HG03565 (cell line): Measurements from ENCODE around the gene KLF3.

Source experiments
- ATAC-seq: cut with Tn5 transposase; IDR thresholded peaks from one replicate; pipeline ENCODE4 v1.9.1; 2021; ENCODE audit warnings: mild to moderate bottlenecking, moderate library complexity; ENCODE audit not compliant: unreplicated experiment

KLF3 gene

DNA sequence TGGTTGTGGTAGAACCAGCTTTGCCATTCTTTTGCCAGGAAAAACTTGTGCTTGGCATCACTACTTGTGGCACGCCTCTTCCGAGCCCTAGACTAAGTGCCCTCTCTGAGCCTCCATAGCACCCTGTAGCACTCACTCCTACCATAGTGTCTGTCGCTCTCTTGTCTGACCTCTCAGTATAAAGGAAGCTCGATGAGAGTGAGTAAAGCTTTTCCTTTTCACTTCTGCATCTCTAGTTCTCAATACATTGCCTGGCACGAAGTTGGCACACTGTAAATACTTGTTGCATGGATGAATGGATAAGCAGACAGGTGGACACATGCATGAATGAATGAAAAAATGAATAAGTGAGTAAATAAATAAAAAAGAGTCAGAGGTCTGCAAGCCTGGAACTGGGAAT is 70.4 kb downstream of the KLF3 start:
- ATAC-seq: no peak

DNA sequence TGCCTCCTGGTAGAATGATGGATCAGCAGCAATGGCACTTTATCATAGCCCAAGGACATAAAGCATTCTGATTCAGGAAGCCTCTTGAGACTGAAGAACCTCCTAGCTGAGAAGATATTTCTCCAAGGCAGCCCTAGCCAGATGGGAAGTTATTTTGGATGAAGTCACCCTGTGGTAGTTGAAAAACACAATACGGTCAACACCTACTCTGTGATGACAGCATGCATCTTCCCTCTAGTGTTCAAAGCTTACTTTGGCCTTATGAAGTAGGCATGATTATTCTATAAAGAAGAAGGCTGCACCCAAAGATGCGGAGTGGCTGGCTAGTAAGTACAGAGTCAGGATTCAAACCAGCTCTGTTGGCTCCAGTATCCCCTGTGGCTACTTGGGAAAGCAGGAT is 70.9 kb downstream of the KLF3 start:
- no peak for ATAC-seq

DNA sequence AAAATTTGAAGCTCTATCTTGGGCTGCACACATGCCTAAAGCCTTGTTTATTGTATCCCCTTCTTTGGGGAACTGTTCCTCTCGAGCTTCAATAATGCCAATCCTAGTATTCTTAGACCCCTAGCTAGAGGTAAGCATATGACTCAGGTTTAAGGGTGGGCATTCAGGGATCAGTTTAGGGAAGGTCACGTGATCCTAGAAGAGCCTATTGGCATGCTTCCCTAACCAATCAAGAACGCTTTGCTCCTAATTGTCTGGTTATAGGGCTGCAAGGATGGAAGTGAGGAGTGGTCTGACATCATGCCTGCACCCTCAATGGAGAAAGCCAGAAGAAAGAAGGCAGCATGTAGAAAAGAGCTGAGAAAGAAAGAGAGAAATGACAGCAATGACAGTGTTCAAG is 71.9 kb downstream of the KLF3 start:
- no peak for ATAC-seq

DNA sequence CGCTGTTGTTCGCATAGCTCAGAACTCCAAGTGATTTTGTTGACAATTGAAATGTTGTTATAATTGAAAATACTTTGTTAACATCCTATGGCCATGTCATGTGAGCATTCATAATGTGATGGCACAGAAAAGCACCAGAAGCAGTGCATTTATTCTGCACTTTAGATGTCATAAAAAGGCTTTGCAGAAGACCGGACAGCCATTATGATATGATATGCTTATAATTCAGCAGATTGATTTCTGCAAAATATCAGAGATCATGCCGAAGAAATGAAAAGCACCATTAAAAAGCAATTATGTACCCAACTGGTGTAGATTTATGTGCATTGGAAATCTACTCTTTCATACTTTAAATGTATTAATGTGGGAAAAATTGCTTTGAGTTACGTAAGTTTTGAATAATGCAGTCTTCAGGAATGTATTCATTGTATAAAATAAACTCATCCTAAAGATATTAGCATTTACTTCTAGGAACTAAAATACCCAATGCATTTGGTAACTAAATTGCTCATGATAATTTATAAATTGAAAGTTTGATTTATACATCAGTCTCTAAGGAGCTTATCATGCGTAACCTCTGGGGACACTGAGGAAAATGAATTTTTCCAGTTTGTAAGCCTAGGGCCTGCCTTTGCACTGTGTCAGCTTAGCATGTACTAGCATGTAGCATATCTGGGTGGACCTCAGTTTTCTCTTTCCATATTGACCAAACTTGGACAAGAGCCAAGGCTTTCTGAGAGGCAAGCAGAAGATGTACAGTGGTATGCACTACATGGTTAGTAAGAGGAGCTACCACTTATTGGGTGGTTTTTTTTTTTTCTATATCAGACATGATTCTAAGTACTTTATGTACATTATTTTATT is 75.2 kb downstream of the KLF3 start:
- no peak for ATAC-seq

DNA sequence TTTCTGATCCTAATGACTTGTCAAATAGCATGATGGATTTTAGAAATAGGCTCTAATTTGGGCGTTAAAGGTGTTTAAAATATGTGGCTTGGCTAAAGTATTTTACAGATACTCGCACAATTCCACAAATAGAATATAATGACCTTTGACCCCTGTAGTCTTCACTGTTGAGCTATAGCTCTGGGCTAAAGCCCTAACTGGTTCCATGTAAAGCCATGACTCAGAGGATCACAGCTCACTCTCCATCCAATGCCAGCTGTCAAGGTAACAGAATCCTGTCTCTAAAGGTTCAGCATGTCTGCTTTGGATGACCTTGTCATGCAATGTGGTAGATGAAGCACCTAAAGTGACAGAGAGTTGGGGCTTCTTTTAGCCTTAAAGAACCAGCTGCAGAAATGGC is 76.3 kb downstream of the KLF3 start:
- ATAC-seq: no peak

DNA sequence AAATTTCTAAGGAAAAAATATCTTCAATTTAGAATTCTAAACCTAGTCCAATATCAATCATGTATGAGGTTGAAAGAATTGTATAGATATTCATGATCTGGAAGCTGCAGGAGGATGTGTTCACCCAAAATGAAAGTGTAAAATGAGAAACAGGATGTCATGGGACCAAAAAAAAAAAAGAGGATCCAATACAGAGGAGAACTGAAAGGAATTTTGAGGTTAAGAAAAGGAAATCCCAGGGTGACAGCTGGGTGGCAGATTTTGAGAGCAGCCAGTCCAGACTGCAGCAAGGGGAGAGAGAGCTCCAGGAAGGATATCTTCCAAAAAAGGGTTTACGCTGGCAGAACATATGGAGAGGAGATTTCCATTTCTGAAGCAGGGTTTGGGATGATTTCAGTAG is 79.9 kb downstream of the KLF3 start:
- no peak for ATAC-seq

DNA sequence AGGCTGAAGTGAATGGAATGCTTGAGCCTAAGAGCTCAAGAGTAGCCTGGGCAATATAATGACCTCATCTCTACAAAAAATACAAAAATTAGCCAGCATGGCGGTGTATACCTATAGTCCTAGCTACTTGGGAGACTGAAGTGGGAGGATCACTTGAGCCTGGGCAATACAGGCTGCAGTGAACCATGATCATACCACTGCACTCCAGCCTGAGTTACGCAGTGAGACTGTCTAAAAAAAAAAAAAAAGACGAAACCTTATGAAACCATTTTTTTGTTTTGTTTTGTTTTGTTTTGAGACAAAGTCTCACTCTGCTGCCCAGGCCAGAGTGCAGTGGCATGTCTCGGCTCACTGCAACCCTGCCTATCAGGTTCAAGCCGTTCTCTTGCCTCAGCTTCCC is 81.9 kb downstream of the KLF3 start:
- no peak for ATAC-seq

DNA sequence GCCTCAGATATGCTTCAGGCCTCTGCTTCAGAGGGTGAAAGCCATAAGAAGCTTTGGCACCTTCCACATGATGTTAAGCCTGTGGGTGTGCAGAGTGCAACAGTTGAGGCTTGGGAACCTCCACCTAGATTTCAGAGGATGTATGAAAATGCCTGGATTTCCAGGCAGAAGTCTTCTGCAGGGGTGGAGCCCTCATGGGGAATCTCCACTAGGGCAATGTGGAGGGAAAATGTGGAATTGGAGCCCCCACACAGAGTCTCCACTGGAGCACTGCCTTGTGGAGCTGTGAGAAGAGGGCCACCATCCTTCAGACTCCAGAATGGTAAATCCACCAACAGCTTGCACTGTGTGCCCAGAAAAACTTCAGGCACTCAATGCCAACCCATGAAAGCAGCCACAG is 83.6 kb downstream of the KLF3 start:
- no peak for ATAC-seq

DNA sequence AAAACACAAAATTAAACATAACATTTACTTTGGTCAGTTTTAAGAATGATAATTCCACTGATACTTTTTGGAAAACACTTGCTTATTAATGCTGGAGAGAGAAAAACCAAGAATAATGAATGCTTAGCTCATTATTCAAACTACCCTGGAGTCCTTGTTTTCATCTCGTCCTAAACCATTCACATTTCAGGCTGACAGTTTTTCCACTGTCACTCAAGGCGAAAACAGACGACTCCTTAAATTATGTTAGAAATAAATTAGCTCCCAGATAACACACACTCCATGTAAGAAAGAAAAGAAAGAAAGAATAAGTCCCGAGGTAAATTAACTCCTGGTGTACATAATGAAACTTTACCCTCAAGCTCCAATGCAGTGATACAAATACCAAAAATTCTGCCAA is 85.3 kb downstream of the KLF3 start:
- no peak for ATAC-seq
